ENCODE data around the gene CDK19. TPM values are rescaled to one million over a fixed set of nuclear protein-coding genes. Genes with fewer than 3 reads are reported as not detected.
A peak's percentile ranks its signal among the peaks of the same experiment; 100 is the strongest.

The CDK19 gene
- total RNA-seq (2014; rRNA removed; shearing (Covaris generic)) (10.1 and 12.1 TPM in 2 replicates), polyA plus RNA-seq (2016; fragmentation: Nextera tagmentation; extraction: Ambion mirVana) (7.5 and 7.7 TPM in 2 replicates)
- long read RNA-seq, partial matches to known transcripts, result 0 of 1 reads
- long read RNA-seq, other reads (novel, unspliced or antisense), result 0 of 1 reads

GRCh38 chr6:110815411-110816409 lies at the start of gene CDK19:
Gene CDK19, minus strand, starts transcription at chr6:110815469. Its CDS starts 333 bp downstream, at chr6:110815136.
- Histone ChIP-seq H3K9me2 (ENCODE audit: insufficient read depth) (no peaks in the 10 kb centered on the region), H3K27me3 (ENCODE audit: insufficient read depth) (no peaks in the 10 kb centered on the region), H3F3A (replicated peaks; ENCODE audit: low read depth) (0 out of 2 replicates have a peak, but pooled peaks cover 3% of the 10 kb centered on the region), H3K4me3 (peak within 1 kb of the TSS; percentile 85), H3K4me2 (peak within 1 kb of the TSS; percentile 91), H3K79me2 (replicated peaks; ENCODE audit: insufficient read depth) (peaks cover 36% of the 10 kb centered on the region), H2AFZ (peak within 1 kb of the TSS; percentile 83; the same call in 1 of the 2 replicates), H3K36me3 (ENCODE audit: insufficient read depth) (no peaks in the 10 kb centered on the region), H3K4me1 (ENCODE audit: insufficient read depth) (peaks cover 8% of the 10 kb centered on the region; the same call in 1 of the 2 replicates), H3K27ac (ENCODE audit: low read depth) (peak within 1 kb of the TSS; percentile 94), H4K20me1 (replicated peaks; ENCODE audit: insufficient read depth) (peaks cover 15% of the 10 kb centered on the region)
- TF ChIP-seq JUNB (IDR thresholded peaks at IDR 0.05; ENCODE audit: unreplicated experiment) (no peak), STAT1 (IDR thresholded peaks at IDR 0.05; ENCODE audit: unreplicated experiment) (no peak), CTCF (conservative IDR thresholded peaks at IDR 0.05; ENCODE audit: low read depth in 2 of 2) (no peak), ZNF462 (CRISPR knock-in tag; IDR thresholded peaks at IDR 0.05) (no peak), CREB1 (CRISPR knock-in tag; IDR thresholded peaks at IDR 0.05; ENCODE audit: low read depth) (peak; percentile 82), ZNF331 (CRISPR knock-in tag; IDR thresholded peaks at IDR 0.05; ENCODE audit: low read depth) (no peak), EZH2 (IDR thresholded peaks at IDR 0.05; ENCODE audit: low read depth, unreplicated experiment) (no peak), NANOG (IDR thresholded peaks at IDR 0.05; ENCODE audit: borderline replicate concordance) (no peak), ETS1 (IDR thresholded peaks at IDR 0.05) (peak; percentile 89), REST (IDR thresholded peaks at IDR 0.05; ENCODE audit: unreplicated experiment) (no peak), POLR2AphosphoS5 (IDR thresholded peaks at IDR 0.05; ENCODE audit: low read depth) (peak; percentile 93)
- peak within 1 kb of the TSS; percentile 100 for H3K27ac Mint-ChIP-seq
- peaks cover 16% of the 10 kb centered on the region for H3K4me1 Mint-ChIP-seq
- peak within 1 kb of the TSS; percentile 97 for H3K4me3 Mint-ChIP-seq
- peaks cover 12% of the 10 kb centered on the region for H3K27me3 Mint-ChIP-seq (ENCODE audit: insufficient read depth, low read depth, poor library complexity)
- peak; percentile 99 for DNase-seq (ENCODE audit: low spot score)
- ATAC-seq, result peak; percentile 86
- H3K9me3 Mint-ChIP-seq, result no peaks in the 10 kb centered on the region
- H3K36me3 Mint-ChIP-seq (ENCODE audit: low read depth), result no peaks in the 10 kb centered on the region
